HG03520 (cell line): ENCODE measurements around the gene TRIM72.
"Not testable (repeated sequence)": the region's sequence is repeated elsewhere in the genome, so short reads cannot be mapped to it uniquely, and the experiment has no call there.

ENCODE experiments used
- ATAC-seq: cut with Tn5 transposase; IDR thresholded peaks from one replicate; pipeline ENCODE4 v1.9.1; 2021; ENCODE audit warnings: mild to moderate bottlenecking, moderate library complexity; ENCODE audit not compliant: unreplicated experiment

Gene TRIM72, protein sequence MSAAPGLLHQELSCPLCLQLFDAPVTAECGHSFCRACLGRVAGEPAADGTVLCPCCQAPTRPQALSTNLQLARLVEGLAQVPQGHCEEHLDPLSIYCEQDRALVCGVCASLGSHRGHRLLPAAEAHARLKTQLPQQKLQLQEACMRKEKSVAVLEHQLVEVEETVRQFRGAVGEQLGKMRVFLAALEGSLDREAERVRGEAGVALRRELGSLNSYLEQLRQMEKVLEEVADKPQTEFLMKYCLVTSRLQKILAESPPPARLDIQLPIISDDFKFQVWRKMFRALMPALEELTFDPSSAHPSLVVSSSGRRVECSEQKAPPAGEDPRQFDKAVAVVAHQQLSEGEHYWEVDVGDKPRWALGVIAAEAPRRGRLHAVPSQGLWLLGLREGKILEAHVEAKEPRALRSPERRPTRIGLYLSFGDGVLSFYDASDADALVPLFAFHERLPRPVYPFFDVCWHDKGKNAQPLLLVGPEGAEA

DNA sequence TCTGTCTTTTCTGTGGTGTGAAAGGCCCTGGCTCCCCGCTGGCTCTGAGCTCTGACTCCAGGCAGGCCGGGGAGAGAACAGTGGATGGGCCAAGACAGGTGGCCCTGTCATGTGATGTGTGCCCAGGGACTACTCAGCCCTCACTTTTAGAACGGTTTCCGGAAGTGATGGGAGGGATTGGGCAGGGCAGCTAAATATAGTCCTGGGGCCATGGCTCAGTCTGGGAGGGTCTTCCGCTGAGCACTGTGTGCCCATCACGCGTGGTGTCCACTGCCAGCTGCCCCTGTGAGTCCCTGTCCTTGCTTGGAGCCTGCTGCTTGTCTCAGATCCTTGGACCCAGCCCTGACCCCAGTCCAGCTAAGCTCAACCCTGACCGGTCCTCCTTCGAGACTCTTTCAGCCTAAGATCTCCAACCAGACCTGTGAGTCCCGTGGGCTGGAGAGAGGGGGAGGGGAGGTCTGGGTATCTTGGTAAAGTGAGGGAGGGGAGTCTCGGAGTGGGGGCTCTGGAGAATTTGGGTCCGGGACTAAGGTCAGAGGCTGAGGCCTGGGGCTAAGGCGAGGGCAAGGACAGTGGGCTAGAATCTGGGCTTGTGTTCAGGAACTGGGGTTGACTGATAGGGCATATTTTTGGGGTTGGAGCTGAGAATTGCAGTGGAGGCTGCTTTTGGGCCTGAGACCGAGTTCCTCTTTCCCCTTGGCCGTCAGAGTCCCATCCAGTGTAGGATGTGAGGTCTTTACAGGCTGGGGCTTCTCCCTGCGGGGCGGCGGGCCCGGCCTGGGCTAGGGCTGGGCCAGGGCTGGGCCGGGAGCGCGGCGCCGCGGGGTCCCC is at the start of gene TRIM72:
Gene TRIM72, plus strand, starts transcription at position 243 of the 831 bp plus-strand sequence. CDS start 620 bp downstream, outside the sequence.
- no peak for ATAC-seq

DNA sequence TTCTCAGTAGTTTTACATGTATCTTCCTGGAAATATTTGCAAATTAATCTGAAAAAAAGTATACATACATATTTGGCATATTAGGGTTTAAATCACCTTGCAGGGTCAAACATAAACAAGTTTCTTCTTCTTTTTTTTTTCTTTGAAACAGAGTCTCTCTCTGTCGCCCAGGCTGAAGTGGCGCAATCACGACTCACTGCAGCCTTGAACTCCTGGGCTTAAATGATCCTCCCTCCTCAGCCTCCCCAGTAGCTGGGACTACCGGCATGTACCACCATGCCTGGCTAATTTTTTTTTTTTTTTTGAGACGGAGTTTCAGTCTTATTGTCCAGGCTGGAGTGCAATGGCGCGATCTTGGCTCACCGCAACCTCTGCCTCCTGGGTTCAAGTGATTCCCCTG is 46.6 kb upstream of the TRIM72 start:
- no peak for ATAC-seq

DNA sequence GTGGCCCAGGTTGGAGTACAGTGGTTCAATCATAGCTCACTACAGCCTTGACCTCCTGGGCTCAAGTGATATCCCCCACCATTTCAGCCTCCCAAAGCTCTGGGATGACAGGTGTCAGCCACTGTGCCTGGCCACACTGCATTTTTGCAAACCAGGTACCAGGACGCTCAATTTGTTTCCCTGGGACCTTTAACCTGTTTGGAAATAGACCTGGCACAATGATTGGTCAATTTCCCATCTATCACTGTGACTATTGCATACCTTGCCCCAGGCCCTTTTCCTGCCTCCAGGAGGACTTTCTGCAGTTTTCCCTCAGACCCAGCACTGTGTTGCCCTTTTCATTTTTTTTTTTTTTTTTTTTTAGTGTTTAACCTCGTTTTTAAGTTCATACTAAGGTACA is 45.1 kb upstream of the TRIM72 start:
- ATAC-seq: no peak

DNA sequence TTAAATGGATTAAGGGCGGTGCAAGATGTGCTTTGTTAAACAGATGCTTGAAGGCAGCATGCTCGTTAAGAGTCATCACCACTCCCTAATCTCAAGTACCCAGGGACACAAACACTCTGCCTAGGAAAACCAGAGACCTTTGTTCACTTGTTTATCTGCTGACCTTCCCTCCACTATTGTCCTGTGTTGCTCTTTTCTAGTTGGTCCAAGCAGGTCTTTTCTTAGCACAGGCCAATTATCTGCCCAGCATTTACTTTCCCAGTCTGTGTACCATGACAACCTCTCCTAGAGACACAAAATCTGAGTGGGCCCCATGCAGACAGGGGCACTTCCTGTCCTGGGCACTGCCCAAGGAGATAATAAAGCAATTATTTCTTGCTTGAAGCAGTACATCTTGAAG is 43.9 kb upstream of the TRIM72 start:
- ATAC-seq: not testable (repeated sequence)

DNA sequence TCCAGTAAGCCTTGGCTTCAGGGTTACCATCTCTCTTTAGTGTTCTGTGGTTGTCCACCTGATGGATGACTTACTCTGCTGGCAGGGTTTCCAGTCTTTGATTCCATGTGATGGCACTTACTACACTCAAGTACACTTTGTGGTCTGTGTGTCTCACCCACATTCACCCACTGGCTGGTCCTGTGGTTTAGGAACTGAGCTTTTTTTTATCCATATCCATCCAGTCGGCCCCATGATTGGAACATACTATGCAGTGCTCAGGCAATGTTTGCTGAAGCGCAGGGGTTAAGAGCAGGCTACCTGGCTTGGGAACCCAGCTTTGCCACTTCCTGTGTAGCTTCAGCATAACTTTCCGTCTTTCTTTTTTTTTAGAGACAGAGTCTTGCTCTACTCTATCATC is 36.8 kb upstream of the TRIM72 start:
- no peak for ATAC-seq

DNA sequence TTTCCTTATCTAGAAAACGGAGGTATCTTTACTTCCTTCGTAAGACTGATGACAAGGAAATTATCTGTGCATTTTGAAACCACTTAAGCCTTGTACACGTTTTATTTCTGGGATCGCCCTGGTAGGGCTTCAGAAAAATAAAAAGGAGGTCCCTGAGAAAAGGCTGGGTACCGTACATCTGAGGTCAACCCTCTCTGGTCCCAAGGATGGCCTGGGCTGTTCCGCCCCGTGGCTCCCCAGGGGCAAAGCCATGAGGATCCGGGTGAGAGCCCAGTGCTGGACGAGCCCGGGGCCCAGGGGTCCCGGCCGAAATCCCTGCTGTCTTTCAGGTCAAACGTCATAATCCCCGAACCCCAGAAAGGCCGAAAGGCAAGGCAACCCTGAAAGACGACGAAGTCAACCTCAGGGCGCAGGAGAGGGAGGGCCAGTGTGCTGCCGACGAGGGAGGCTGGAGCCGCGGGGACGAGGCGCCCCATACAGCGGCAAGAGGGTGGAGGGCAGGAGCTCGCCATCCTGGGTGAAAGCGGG is 34.6 kb upstream of the TRIM72 start:
- peak; percentile 2 for ATAC-seq

DNA sequence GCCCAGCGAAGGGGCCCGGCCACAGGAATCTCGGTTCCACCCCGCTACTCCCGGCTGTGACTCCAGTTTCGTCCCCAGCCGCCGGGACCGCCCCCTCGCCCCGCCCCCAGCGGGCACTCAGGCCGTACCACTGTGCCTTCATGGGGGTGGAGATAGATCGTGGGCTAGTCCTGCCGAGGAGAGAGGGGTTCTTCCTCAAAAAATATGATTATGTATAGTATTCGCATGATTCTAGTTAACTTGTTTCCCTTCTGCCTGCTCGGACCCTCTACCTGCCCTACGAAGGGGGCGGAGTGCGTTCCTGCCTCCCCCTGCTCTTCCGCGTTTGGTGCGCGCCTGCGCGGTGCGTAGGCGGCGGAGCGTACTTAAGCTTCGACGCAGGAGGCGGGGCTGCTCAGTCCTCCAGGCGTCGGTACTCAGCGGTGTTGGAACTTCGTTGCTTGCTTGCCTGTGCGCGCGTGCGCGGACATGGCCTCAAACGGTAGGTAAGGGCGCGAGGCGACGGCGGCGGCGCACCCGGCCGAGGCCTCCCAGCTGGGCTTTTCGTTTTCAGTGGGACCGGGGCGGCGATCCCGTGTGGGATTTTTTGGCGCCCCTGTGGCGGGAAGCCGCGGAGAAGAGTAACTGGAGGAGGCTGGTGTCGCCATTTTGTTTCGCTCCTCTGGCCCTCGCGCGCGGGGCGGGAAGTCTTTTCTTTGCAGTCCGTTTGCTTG is 34.0 kb upstream of the TRIM72 start, which contains the start of gene FUS:
Gene FUS, plus strand, starts transcription at position 393 of the 713 bp plus-strand sequence. Its CDS starts 76 bp downstream, at position 469.
- peak; percentile 48 for ATAC-seq

DNA sequence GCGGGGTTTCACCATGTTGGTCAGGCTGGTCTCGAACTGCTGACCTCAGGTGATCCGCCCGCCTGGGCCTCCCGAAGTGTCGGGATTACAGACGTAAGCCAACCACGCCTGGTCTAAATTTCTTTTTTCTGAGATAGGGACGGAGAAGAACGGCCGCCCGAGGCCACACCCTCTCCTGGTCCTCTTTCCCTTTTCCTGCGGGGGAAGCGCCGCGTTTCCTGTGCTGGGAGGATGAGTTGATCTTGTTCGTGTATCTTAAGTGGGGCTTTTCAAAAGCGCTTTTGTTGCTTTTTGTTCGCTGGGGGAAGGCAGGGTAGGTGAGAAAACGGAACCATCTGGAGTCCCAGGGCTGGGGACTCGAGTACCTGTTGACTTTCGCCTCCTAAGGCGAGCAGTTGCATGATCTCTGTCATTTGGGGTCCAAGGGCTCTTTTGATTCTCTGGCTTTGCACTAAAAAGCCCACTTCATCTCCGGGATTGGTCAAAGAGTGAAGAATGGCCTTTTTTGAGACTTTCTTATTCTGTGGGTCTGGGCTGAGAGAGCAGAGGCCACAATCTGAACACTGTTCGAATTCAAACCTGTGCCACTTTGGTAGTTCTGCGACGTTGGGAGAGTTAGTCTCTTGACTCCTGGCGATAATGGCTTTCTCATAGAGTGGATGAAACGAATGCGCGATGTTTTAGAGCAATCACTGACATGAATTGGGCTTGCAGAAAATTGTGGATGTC is 32.7 kb upstream of the TRIM72 start:
- no peak for ATAC-seq

DNA sequence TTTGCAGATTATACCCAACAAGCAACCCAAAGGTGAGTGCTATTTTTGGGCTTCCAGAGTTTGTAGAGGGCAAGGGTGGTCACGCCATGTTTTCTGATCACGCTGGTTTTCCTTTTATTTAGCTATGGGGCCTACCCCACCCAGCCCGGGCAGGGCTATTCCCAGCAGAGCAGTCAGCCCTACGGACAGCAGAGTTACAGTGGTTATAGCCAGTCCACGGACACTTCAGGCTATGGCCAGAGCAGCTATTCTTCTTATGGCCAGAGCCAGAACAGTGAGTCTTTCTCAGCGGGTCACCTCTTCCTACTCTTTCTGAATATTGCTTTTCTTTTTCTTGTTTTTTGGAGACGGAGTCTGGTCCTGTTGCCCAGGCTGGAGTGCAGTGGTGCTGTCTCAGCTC is 31.5 kb upstream of the TRIM72 start:
- no peak for ATAC-seq

DNA sequence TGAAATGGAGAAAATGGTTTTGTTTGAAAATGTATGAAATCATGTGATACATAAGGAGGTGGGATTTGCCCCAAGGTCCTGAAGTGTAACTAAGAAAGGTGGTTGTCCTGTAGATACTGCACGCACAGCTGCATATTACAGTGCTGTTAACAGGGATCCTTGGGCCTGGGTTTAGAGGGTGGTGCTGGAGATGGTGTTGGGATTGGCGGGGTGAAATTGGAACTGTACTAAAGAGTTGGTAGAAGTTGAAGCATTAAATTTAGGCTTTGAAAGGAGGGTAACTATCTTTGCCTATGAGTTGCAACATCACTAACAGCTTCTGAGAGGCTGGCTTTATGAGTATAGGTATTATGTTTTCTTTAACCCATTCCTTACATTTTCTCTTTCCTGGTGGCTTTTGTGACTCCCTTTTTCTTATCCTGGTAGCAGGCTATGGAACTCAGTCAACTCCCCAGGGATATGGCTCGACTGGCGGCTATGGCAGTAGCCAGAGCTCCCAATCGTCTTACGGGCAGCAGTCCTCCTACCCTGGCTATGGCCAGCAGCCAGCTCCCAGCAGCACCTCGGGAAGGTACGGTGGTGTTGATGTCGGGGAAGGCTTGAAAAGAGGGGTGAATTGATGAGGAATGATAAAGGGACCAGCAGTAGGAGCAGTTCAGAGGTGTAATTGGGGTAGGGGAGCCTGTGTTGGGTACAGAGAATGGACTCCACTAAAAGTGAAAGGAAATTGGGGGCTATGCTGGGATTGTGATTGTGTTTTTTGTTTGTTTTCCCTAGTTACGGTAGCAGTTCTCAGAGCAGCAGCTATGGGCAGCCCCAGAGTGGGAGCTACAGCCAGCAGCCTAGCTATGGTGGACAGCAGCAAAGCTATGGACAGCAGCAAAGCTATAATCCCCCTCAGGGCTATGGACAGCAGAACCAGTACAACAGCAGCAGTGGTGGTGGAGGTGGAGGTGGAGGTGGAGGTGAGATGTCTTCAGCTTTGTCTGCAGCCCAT is 30.2 kb upstream of the TRIM72 start:
- ATAC-seq: no peak

DNA sequence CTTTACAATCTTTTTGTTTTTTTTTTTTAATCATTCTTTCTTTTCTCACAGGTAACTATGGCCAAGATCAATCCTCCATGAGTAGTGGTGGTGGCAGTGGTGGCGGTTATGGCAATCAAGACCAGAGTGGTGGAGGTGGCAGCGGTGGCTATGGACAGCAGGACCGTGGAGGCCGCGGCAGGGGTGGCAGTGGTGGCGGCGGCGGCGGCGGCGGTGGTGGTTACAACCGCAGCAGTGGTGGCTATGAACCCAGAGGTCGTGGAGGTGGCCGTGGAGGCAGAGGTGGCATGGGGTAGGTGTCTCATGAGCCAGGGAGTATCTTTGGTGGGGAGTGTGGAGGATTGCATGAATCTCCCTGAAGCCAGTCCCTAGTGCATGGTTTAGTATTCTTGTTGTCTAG is 29.0 kb upstream of the TRIM72 start:
- no peak for ATAC-seq

DNA sequence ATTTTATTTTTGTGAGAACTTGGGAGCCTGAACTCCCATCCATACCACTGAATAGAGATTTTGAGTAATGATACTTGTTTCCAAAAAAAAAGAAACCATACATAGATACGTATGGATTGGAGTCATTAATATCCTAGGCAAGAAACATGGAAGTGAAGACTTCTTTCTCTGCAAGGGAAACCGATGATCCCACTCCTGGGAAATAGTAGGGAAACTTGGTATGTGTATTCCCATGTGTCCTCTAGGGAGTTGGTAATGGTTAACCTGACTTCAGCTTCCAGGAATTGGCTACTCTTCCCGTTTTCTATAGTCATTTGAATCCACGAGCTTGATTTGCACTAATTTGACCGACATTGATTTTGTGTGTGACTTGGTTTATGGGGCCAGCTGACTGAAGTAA is 28.6 kb upstream of the TRIM72 start:
- ATAC-seq: no peak

DNA sequence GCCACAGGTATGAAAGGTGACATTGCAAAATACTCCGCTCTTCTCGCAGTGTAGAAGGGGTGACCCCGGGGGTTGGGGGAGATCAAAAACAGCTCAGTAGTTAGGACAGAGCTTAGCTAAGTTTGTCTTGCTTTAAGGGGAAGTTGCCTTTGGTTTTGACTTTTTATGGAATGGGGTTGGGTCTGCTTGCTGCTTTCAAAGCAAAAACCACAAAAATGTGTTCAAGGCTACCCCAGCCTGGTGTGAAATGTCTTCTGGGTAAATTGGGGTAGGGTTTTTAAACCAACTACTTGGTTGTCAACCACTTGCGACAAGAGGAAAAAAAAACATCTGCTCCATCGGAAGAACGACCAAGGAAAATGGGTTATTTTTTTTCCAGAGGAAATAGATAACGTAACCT is 27.7 kb upstream of the TRIM72 start:
- ATAC-seq: no peak

DNA sequence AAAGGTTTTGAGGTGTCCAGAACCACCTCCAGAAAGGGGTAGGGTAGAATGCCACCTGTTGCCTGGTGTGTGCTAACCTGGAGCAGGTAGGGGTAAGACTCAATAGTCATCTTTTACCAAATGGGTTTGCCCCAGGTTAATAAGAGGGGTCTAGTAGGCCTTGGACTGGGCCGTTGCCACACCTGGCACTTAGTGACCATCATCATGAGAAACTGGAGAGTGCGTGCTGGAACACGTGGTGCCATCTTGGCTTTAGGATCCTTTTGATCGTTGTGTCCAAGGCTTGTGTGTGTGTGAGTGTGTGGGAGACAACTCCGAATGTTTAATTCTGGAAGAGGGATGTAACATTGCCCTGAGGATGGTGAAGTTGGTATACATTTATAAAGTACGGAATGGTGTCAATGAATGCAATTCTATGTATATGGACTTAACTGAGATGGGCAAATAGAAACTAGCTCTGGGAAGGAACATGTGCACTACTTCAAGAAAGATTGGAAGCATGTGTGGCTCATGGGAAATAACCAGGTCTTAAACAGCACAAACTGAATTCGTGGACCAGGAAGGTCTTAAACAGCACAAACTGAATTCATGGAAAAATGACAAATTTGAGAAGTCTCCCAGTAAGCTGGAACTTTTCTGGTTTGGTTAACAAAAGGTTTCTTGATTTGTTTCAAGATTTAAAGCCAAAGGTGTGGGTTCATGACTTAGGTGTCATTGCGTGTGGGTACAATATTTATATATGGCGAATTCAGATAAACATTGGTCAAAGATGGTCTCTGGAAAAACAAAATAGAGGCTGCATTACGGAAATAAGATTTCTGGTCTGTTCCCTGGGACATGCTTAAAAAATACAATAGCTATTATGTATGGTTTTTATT is 26.8 kb upstream of the TRIM72 start:
- ATAC-seq: no peak

DNA sequence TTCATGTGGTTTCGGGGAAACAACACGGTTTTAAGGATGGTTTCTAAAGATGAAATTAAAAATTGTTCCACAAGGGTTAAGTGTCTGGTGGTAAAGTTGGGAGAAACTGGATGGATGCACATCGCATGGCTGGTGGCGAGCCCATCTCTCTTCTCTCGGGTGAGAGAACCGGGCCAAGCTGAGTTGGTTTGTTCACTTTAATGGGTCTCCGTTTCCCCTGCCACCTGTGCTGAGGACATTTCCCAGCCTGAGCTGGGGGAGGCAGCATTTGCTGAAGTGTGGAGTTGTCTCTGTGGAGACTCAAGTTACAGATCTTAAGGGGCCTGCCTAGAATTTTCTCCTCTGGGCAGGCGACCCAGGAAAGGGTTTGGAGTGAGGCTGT is 26.1 kb upstream of the TRIM72 start:
- no peak for ATAC-seq

DNA sequence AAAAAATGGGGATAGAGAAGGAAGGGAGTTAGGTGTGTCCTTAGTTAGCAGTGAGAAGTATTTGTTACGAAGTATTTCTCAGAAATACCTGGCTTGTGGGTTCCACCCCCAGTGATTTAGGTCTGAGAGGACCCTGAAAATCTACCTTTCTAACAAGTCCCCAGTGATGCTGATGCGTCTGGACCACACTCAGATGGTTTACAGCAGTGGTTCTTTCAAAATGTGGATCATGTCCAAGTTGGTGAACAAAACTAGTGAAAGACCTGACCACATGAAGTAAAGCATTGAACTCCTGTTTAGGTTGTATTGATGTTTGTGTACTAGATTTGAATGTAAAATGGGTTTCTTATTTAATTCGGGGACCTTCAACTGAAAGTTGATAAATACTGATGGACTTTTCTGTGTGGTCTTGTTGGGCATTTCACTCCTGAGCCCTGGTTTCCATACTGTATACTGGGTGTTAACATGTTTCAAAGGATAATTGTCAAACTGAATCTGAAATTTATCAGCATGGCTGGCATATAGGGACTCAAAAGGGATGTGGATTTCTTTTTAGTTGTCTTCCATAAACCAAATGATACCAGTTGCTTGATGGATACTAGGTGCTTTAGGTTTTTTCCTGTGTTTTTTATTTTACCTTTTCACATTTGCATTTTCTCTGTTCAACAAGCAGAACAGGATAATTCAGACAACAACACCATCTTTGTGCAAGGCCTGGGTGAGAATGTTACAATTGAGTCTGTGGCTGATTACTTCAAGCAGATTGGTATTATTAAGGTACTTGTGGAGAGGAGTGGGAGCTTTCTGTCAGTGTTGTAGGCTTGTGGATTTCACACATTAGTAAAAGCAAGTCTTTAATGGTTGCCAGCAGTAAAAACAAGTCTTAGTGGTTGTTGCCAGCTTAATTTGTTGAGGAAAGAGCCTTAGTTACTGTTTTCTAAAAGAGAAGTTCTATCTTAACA is 25.2 kb upstream of the TRIM72 start:
- no peak for ATAC-seq

DNA sequence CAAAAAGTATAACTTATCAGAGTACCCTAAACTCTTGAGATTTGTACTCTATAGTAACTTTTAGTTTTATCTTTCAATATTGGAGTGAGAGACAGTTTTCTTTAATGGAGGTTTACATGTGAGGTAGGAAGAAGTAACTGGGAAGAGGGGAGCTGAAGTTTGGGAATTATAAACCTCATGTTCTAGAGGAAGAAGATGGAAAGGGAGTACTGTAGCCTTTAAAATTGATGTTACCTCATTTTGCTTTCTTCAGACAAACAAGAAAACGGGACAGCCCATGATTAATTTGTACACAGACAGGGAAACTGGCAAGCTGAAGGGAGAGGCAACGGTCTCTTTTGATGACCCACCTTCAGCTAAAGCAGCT is 24.5 kb upstream of the TRIM72 start:
- ATAC-seq: no peak
